Measurements from ENCODE around the gene TBX5. TPM values are rescaled to one million over a fixed set of nuclear protein-coding genes. Genes with fewer than 3 reads are reported as not detected.

The TBX5 gene
- total and polyA plus RNA-seq, 2 donors (not counting 1 experiment from before 2014, with no cell fraction given): 16.8 to 19.4 TPM

DNA sequence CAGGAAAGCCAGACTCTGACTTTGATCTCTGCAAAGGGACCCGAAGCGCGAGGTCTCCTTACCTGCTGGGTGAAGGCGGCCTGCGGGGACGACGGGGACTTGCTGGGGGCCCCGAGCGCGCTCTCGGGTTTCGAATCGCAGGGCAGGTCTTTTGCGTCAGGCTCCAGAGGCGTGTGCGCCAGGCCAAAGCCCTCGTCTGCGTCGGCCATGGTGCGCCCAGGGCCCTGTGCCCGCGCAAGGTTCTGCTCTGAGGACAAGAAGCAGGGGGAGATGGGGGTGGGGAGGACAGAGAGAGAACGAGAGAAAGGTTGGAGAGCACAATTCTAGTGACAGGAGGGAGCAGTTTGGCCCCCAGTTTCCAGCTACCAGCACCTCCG, 2.3 kb downstream of the TBX5 start:
- Histone ChIP-seq H2AFZ (ENCODE audit: low read length) (no peak overlapping the region), H4K20me1 (ENCODE audit: control insufficient read depth, extremely low read depth, insufficient read depth, low read length) (no peaks in the 10 kb centered on the region), H3K27ac (ENCODE audit: insufficient read depth, low read length) (peak overlapping the region; percentile 90), H3K36me3 (ENCODE audit: control insufficient read depth, insufficient read depth, low read length) (peaks cover 6% of the 10 kb centered on the region), H3K9ac (ENCODE audit: insufficient read depth, low read length) (peak overlapping the region; percentile 48), H3K27me3 (ENCODE audit: control insufficient read depth, insufficient read depth, low read length) (no peaks in the 10 kb centered on the region), H3K4me1 (ENCODE audit: control insufficient read depth, extremely low read depth, insufficient read depth, low read length) (peaks cover 8% of the 10 kb centered on the region), H3K79me2 (ENCODE audit: control insufficient read depth, insufficient read depth, low read length) (peaks cover 98% of the 10 kb centered on the region), H3K4me3 (replicated peaks in 1 of 4; ENCODE audit: control extremely low read depth in 1 of 4, insufficient read depth in 1 of 4, low read depth in 3 of 4, low read length in 4 of 4) (peak overlapping the region; percentile 38 to 86 (median 73)), H3K4me2 (ENCODE audit: extremely low read depth, insufficient read depth, low read length) (peak overlapping the region; percentile 96), H3K9me3 (ENCODE audit: control insufficient read depth, insufficient read depth, low read depth, low read length) (no peaks in the 10 kb centered on the region)
- DNase-seq (ENCODE audit: low read depth in 2 of 2): peak in 1 of 2 donors; percentile 76
- TF ChIP-seq, protein P1, sequence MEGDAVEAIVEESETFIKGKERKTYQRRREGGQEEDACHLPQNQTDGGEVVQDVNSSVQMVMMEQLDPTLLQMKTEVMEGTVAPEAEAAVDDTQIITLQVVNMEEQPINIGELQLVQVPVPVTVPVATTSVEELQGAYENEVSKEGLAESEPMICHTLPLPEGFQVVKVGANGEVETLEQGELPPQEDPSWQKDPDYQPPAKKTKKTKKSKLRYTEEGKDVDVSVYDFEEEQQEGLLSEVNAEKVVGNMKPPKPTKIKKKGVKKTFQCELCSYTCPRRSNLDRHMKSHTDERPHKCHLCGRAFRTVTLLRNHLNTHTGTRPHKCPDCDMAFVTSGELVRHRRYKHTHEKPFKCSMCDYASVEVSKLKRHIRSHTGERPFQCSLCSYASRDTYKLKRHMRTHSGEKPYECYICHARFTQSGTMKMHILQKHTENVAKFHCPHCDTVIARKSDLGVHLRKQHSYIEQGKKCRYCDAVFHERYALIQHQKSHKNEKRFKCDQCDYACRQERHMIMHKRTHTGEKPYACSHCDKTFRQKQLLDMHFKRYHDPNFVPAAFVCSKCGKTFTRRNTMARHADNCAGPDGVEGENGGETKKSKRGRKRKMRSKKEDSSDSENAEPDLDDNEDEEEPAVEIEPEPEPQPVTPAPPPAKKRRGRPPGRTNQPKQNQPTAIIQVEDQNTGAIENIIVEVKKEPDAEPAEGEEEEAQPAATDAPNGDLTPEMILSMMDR (conservative IDR thresholded peaks at IDR 0.05 in 1 of 2, IDR thresholded peaks at IDR 0.05 in 1 of 2; ENCODE audit: low read depth in 1 of 2, low read length in 2 of 2): no peak
- TF ChIP-seq EZH2 (IDR thresholded peaks at IDR 0.05; ENCODE audit: low read length, missing control alignments): no peak

DNA sequence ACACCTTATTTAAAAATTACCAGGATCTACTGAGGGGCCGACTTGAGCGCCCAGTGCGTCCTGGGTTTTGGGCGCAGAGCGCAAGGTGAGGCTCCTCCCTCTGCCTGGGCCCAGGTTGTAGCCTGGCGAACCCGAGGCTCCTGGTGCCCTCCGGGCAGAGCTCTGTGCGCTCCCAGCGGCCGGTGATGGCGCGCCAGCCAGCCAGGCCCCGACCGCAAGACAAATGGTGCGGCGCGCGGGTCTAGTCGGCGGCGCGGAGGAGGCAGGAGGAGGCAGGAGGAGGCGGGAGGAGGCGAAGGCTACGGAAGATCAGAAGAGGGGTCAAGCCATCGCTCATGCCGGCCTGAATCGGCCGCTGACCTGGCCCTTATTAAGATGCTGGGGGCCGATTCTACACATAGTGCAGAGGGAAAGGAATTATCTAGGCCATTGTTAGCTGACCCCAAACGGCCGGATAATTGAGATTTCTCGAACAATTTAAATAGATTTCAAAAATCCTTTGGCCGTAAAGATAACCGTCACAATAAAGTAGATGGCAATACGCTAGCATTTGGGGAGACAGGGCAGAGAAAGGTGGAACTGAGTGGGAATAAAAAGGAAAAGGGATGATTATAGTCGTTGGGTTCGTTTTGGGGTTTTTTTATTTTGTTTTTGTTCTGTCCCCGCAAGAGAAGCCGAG, 2.8 kb downstream of the TBX5 start:
- no peaks in the 10 kb centered on the region for H3K27me3 ChIP-seq (ENCODE audit: control insufficient read depth, insufficient read depth, low read length)
- peak overlapping the region; percentile 48 for H3K9ac ChIP-seq (ENCODE audit: insufficient read depth, low read length)
- DNase-seq (ENCODE audit: low read depth in 2 of 2): peak in 1 of 2 donors; percentile 79
- H3K9me3 ChIP-seq (ENCODE audit: control insufficient read depth, insufficient read depth, low read depth, low read length): no peaks in the 10 kb centered on the region
- peaks cover 98% of the 10 kb centered on the region for H3K79me2 ChIP-seq (ENCODE audit: control insufficient read depth, insufficient read depth, low read length)
- H3K36me3 ChIP-seq (ENCODE audit: control insufficient read depth, insufficient read depth, low read length): peaks cover 9% of the 10 kb centered on the region
- peaks cover 9% of the 10 kb centered on the region for H3K4me1 ChIP-seq (ENCODE audit: control insufficient read depth, extremely low read depth, insufficient read depth, low read length)
- TF ChIP-seq, protein P1 (conservative IDR thresholded peaks at IDR 0.05 in 1 of 2, IDR thresholded peaks at IDR 0.05 in 1 of 2; ENCODE audit: low read depth in 1 of 2, low read length in 2 of 2): peak in 1 of 2 donors; percentile 28
- TF ChIP-seq EZH2 (IDR thresholded peaks at IDR 0.05; ENCODE audit: low read length, missing control alignments): no peak
- H4K20me1 ChIP-seq (ENCODE audit: control insufficient read depth, extremely low read depth, insufficient read depth, low read length): no peaks in the 10 kb centered on the region
- H3K4me2 ChIP-seq (ENCODE audit: extremely low read depth, insufficient read depth, low read length): peak overlapping the region; percentile 96
- H2AFZ ChIP-seq (ENCODE audit: low read length): no peak overlapping the region
- H3K4me3 ChIP-seq (replicated peaks in 1 of 4; ENCODE audit: control extremely low read depth in 1 of 4, insufficient read depth in 1 of 4, low read depth in 3 of 4, low read length in 4 of 4): peak overlapping the region; percentile 38 to 86 (median 73)
- peak overlapping the region; percentile 90 for H3K27ac ChIP-seq (ENCODE audit: insufficient read depth, low read length)

DNA sequence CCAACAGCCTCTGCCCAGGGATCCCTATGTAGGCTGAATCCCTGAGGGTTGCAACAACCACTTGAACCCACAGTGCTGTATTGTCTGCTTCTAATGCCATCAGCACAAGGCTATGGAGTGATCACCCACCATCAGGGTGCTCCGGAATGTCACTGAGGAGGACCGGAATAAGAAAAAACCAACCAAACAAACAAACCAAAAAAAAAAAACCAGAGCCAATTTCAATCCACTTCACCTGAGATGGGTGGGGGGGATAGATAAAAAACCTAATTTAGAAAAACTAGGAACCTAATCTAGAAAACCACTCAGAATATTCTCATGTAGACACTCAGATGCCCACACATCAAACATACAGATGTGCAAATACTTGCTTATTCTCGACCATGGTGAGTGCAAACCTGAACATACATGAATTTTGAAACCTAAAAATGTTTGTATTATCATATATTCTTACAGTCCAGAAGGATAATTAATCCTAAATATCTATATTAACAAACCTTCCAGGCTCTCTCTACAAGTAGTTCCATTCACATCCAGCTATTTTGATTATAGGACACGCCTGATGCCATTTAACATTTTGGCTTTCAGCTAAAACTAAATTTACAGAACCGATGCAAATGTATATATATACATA, 3.7 kb downstream of the TBX5 start:
- Histone ChIP-seq H2AFZ (ENCODE audit: low read length) (no peak overlapping the region), H4K20me1 (ENCODE audit: control insufficient read depth, extremely low read depth, insufficient read depth, low read length) (no peaks in the 10 kb centered on the region), H3K9me3 (ENCODE audit: control insufficient read depth, insufficient read depth, low read depth, low read length) (no peaks in the 10 kb centered on the region), H3K27ac (ENCODE audit: insufficient read depth, low read length) (peak overlapping the region; percentile 90), H3K4me1 (ENCODE audit: control insufficient read depth, extremely low read depth, insufficient read depth, low read length) (peaks cover 14% of the 10 kb centered on the region), H3K27me3 (ENCODE audit: control insufficient read depth, insufficient read depth, low read length) (no peaks in the 10 kb centered on the region), H3K4me2 (ENCODE audit: extremely low read depth, insufficient read depth, low read length) (peak overlapping the region; percentile 96), H3K9ac (ENCODE audit: insufficient read depth, low read length) (no peak overlapping the region), H3K79me2 (ENCODE audit: control insufficient read depth, insufficient read depth, low read length) (peaks cover 98% of the 10 kb centered on the region), H3K36me3 (ENCODE audit: control insufficient read depth, insufficient read depth, low read length) (peaks cover 9% of the 10 kb centered on the region), H3K4me3 (replicated peaks in 1 of 4; ENCODE audit: control extremely low read depth in 1 of 4, insufficient read depth in 1 of 4, low read depth in 3 of 4, low read length in 4 of 4) (peak overlapping the region; percentile 38 to 86 (median 73))
- TF ChIP-seq, protein P1 (conservative IDR thresholded peaks at IDR 0.05 in 1 of 2, IDR thresholded peaks at IDR 0.05 in 1 of 2; ENCODE audit: low read depth in 1 of 2, low read length in 2 of 2): no peak
- TF ChIP-seq EZH2 (IDR thresholded peaks at IDR 0.05; ENCODE audit: low read length, missing control alignments): no peak
- peak in 1 of 2 donors; percentile 66 for DNase-seq (ENCODE audit: low read depth in 2 of 2)
